ENCODE data around the gene PANK1. TPM values are rescaled to one million over a fixed set of nuclear protein-coding genes. Genes with fewer than 3 reads are reported as not detected.

PANK1 gene
- total RNA-seq, 1 experiment from 2014 or later = 24.9 TPM

DNA sequence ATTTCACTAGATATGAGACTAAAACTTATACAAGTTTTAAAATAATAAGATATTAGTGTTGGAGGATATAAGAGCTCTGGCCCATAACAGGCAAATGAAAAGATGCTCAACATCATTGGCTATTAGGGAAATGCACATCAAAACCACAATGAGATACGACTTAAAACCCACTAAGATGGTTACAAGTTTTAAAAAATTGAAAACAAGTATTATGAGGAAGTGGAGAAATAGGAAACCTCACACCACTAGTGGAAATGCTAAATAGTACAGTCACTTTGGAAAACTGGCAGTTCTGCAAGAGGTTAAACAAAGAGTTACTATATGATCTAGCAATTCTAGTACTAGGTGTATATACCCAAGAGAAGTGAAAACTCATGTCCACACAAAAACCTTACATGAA is 17.2 kb downstream of the PANK1 start:
- ChIA-PET POLR2A (no interaction called here), CTCF (no interaction called here)
- H3K36me3 Mint-ChIP-seq = peaks cover 13% of the 10 kb centered on the region
- no peaks in the 10 kb centered on the region for H3K27me3 Mint-ChIP-seq (ENCODE audit: low read depth)
- ATAC-seq (no peak), DNase-seq (ENCODE audit: low spot score) (no peak)
- peaks cover 13% of the 10 kb centered on the region for H3K4me1 Mint-ChIP-seq
- H3K4me3 Mint-ChIP-seq = no peak overlapping the region
- TF ChIP-seq NFE2L1 (CRISPR knock-in tag; IDR thresholded peaks at IDR 0.05) (no peak), TEAD4 (CRISPR knock-in tag; IDR thresholded peaks at IDR 0.05) (no peak), RORB (CRISPR knock-in tag; IDR thresholded peaks at IDR 0.05) (no peak), FOXJ3 (CRISPR knock-in tag; IDR thresholded peaks at IDR 0.05; ENCODE audit: borderline replicate concordance) (no peak), CREB1 (CRISPR knock-in tag; IDR thresholded peaks at IDR 0.05) (no peak), SMAD4 (CRISPR knock-in tag; IDR thresholded peaks at IDR 0.05) (no peak), NFATC4 (CRISPR knock-in tag; IDR thresholded peaks at IDR 0.05) (no peak), NR2C2 (CRISPR knock-in tag; IDR thresholded peaks at IDR 0.05) (no peak), CBFB (CRISPR knock-in tag; IDR thresholded peaks at IDR 0.05; ENCODE audit: low read depth) (no peak), NR1H2 (CRISPR knock-in tag; IDR thresholded peaks at IDR 0.05) (no peak), ZNF263 (CRISPR knock-in tag; IDR thresholded peaks at IDR 0.05; ENCODE audit: low read depth) (no peak), HMGA2 (CRISPR knock-in tag; IDR thresholded peaks at IDR 0.05) (no peak), JAZF1 (CRISPR knock-in tag; IDR thresholded peaks at IDR 0.05) (no peak)
- TF ChIP-seq, protein P1, sequence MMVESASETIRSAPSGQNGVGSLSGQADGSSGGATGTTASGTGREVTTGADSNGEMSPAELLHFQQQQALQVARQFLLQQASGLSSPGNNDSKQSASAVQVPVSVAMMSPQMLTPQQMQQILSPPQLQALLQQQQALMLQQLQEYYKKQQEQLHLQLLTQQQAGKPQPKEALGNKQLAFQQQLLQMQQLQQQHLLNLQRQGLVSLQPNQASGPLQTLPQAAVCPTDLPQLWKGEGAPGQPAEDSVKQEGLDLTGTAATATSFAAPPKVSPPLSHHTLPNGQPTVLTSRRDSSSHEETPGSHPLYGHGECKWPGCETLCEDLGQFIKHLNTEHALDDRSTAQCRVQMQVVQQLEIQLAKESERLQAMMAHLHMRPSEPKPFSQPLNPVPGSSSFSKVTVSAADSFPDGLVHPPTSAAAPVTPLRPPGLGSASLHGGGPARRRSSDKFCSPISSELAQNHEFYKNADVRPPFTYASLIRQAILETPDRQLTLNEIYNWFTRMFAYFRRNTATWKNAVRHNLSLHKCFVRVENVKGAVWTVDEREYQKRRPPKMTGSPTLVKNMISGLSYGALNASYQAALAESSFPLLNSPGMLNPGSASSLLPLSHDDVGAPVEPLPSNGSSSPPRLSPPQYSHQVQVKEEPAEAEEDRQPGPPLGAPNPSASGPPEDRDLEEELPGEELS (CRISPR knock-in tag; IDR thresholded peaks at IDR 0.05) = no peak
- TF ChIP-seq, protein P2, sequence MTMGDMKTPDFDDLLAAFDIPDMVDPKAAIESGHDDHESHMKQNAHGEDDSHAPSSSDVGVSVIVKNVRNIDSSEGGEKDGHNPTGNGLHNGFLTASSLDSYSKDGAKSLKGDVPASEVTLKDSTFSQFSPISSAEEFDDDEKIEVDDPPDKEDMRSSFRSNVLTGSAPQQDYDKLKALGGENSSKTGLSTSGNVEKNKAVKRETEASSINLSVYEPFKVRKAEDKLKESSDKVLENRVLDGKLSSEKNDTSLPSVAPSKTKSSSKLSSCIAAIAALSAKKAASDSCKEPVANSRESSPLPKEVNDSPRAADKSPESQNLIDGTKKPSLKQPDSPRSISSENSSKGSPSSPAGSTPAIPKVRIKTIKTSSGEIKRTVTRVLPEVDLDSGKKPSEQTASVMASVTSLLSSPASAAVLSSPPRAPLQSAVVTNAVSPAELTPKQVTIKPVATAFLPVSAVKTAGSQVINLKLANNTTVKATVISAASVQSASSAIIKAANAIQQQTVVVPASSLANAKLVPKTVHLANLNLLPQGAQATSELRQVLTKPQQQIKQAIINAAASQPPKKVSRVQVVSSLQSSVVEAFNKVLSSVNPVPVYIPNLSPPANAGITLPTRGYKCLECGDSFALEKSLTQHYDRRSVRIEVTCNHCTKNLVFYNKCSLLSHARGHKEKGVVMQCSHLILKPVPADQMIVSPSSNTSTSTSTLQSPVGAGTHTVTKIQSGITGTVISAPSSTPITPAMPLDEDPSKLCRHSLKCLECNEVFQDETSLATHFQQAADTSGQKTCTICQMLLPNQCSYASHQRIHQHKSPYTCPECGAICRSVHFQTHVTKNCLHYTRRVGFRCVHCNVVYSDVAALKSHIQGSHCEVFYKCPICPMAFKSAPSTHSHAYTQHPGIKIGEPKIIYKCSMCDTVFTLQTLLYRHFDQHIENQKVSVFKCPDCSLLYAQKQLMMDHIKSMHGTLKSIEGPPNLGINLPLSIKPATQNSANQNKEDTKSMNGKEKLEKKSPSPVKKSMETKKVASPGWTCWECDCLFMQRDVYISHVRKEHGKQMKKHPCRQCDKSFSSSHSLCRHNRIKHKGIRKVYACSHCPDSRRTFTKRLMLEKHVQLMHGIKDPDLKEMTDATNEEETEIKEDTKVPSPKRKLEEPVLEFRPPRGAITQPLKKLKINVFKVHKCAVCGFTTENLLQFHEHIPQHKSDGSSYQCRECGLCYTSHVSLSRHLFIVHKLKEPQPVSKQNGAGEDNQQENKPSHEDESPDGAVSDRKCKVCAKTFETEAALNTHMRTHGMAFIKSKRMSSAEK (CRISPR knock-in tag; IDR thresholded peaks at IDR 0.05; ENCODE audit: borderline replicate concordance) = no peak
- TF ChIP-seq, protein P3, sequence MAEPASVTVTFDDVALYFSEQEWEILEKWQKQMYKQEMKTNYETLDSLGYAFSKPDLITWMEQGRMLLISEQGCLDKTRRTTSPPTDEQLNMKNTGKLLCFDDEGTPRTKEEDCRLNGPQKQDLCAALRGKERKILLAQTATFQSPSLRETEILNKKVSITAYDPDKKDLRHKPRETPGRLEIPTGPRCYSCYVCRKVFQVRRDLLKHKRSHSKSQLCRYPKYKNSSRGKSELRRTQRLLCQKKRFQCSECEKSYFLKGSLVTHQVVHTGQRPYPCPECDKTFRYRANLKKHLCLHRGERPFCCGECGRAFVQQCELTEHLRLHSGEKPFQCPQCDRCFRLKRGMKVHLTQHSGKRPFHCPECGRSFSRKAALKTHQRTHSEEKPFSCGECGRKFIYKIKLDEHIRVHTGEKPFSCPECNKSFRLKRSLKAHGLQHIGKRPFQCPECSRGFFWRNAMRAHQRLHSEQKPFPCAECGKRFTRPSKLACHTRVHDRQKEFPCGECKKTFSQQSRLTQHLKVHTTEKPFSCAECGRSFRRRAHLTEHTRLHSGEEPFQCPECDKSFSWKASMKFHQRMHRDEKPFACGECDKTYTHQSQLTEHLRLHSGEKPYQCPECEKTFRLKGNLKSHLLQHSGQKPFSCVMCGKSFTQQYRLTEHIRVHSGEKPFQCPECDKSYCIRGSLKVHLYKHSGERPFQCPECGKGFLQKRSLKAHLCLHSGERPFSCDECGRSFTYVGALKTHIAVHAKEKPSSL (CRISPR knock-in tag; conservative IDR thresholded peaks at IDR 0.05) = no peak
- TF ChIP-seq, protein P4, sequence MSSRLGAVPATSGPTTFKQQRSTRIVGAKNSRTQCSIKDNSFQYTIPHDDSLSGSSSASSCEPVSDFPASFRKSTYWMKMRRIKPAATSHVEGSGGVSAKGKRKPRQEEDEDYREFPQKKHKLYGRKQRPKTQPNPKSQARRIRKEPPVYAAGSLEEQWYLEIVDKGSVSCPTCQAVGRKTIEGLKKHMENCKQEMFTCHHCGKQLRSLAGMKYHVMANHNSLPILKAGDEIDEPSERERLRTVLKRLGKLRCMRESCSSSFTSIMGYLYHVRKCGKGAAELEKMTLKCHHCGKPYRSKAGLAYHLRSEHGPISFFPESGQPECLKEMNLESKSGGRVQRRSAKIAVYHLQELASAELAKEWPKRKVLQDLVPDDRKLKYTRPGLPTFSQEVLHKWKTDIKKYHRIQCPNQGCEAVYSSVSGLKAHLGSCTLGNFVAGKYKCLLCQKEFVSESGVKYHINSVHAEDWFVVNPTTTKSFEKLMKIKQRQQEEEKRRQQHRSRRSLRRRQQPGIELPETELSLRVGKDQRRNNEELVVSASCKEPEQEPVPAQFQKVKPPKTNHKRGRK (CRISPR knock-in tag; IDR thresholded peaks at IDR 0.05; ENCODE audit: borderline replicate concordance) = no peak
- TF ChIP-seq, protein P5, sequence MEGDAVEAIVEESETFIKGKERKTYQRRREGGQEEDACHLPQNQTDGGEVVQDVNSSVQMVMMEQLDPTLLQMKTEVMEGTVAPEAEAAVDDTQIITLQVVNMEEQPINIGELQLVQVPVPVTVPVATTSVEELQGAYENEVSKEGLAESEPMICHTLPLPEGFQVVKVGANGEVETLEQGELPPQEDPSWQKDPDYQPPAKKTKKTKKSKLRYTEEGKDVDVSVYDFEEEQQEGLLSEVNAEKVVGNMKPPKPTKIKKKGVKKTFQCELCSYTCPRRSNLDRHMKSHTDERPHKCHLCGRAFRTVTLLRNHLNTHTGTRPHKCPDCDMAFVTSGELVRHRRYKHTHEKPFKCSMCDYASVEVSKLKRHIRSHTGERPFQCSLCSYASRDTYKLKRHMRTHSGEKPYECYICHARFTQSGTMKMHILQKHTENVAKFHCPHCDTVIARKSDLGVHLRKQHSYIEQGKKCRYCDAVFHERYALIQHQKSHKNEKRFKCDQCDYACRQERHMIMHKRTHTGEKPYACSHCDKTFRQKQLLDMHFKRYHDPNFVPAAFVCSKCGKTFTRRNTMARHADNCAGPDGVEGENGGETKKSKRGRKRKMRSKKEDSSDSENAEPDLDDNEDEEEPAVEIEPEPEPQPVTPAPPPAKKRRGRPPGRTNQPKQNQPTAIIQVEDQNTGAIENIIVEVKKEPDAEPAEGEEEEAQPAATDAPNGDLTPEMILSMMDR (IDR thresholded peaks at IDR 0.05) = no peak
- TF ChIP-seq, protein P6, sequence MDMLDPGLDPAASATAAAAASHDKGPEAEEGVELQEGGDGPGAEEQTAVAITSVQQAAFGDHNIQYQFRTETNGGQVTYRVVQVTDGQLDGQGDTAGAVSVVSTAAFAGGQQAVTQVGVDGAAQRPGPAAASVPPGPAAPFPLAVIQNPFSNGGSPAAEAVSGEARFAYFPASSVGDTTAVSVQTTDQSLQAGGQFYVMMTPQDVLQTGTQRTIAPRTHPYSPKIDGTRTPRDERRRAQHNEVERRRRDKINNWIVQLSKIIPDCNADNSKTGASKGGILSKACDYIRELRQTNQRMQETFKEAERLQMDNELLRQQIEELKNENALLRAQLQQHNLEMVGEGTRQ (CRISPR knock-in tag; IDR thresholded peaks at IDR 0.05) = no peak
- TF ChIP-seq, protein P7, sequence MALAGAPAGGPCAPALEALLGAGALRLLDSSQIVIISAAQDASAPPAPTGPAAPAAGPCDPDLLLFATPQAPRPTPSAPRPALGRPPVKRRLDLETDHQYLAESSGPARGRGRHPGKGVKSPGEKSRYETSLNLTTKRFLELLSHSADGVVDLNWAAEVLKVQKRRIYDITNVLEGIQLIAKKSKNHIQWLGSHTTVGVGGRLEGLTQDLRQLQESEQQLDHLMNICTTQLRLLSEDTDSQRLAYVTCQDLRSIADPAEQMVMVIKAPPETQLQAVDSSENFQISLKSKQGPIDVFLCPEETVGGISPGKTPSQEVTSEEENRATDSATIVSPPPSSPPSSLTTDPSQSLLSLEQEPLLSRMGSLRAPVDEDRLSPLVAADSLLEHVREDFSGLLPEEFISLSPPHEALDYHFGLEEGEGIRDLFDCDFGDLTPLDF (CRISPR knock-in tag; IDR thresholded peaks at IDR 0.05) = no peak
- no peak overlapping the region for H3K27ac Mint-ChIP-seq
- H3K9me3 Mint-ChIP-seq = peaks cover 9% of the 10 kb centered on the region
